BJ (cell line): Measurements from ENCODE around the gene H2BK1. TPM values are rescaled to one million over a fixed set of nuclear protein-coding genes. Genes with fewer than 3 reads are reported as not detected.

Source experiments
- CTCF ChIA-PET: fragments of 350-600 bp; formaldehyde crosslinking; extraction: SDS; loops from one replicate; lab custom pipeline; 2021; ENCODE audit warnings: antibody characterized with exemption, inconsistent platforms; lab: Yijun Ruan, JAX
- POLR2A ChIA-PET: fragments of 300-600 bp; sonication (Branson Sonifier 250); formaldehyde crosslinking; extraction: SDS; loops from one replicate; lab custom pipeline; 2021; ENCODE audit warnings: antibody characterized with exemption; lab: Charles Lee
- DNase-seq: peaks from one replicate; pipeline ENCODE4 v3.0.0-alpha.2; 2011; ENCODE audit warnings: low read depth
- H3K27me3 ChIP-seq: 2 replicates; pipeline ENCODE4 v1.6.0; 2011; ENCODE audit warnings: low read length; ENCODE audit not compliant: control insufficient read depth, insufficient read depth
- H3K36me3 ChIP-seq: 2 replicates; pipeline ENCODE4 v1.5.1; 2011; ENCODE audit warnings: low read length; ENCODE audit not compliant: control insufficient read depth, insufficient read depth
- H3K4me3 ChIP-seq: 2 replicates; pipeline ENCODE4 v1.5.1; 2011; ENCODE audit warnings: low read depth, mild to moderate bottlenecking, control low read depth, low read length
- polyA minus RNA-seq: library from RNA; depleted of rRNA, polyadenylated mRNA; stranded (reverse); fragments of >200 nt; gene quantifications from 2 replicates; pipeline ENCODE4 v1.2.3, GENCODE V29; 2011; rRNA and poly(A)+ RNA removed
- polyA plus RNA-seq: library from polyadenylated mRNA; depleted of rRNA; stranded (reverse); fragments of >200 nt; gene quantifications from 2 replicates; pipeline ENCODE4 v1.2.3, GENCODE V29; 2011; rRNA removed
- TF ChIP-seq, protein P1 (sequence below): IDR thresholded peaks from 2 replicates; pipeline ENCODE4 v1.5.1; 2011; ENCODE audit warnings: low read depth, mild to moderate bottlenecking, control low read depth, inconsistent platforms, low read length, moderate library complexity; ENCODE audit not compliant: insufficient read depth

The H2BK1 gene
- polyA plus RNA-seq (not detected in 2 replicates), polyA minus RNA-seq (not detected in 2 replicates)

DNA sequence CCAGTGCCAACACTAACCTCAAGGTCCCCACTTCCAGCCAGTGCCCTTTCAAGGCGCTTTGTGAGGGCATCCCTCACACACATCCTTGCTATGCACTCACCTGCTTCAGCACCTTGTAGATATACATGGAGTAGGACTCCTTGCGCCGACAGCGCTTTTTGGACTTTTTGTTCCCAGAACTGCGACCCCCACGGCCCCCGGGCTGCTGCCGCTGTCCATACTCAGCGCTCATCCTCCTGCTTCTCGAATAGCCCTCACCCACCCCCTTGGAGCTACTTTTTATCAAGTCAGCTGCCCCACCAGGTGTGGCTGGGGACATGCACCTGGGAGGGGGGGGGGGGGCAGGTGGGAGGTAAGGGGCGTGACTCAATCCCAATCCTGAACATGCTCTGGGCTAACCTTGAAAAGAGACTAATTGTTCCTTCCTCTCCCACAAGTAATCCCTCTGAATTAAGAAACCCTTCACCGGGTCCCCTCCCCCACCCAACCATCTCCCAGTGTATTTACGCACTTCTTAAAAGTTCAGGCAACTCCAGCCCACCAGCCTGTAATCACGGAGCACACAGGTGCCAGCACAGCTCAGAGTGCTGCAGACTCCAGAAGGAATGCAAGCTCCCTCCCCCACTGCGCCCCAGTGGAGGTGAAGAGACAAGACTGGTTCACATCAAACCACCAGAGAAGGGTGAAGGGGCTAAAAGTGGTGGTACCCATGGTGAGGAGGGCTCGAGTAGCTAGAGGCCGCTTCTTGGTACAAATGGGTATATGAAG, at the start of gene H2BK1:
TSS of gene H2BK1 (minus strand) at position 402 of the 768 bp plus-strand sequence. CDS start at position 232, 170 bp downstream.
- TF ChIP-seq, protein P1, sequence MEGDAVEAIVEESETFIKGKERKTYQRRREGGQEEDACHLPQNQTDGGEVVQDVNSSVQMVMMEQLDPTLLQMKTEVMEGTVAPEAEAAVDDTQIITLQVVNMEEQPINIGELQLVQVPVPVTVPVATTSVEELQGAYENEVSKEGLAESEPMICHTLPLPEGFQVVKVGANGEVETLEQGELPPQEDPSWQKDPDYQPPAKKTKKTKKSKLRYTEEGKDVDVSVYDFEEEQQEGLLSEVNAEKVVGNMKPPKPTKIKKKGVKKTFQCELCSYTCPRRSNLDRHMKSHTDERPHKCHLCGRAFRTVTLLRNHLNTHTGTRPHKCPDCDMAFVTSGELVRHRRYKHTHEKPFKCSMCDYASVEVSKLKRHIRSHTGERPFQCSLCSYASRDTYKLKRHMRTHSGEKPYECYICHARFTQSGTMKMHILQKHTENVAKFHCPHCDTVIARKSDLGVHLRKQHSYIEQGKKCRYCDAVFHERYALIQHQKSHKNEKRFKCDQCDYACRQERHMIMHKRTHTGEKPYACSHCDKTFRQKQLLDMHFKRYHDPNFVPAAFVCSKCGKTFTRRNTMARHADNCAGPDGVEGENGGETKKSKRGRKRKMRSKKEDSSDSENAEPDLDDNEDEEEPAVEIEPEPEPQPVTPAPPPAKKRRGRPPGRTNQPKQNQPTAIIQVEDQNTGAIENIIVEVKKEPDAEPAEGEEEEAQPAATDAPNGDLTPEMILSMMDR: no peak
- POLR2A ChIA-PET: no interaction called here
- no peak for DNase-seq
- Histone ChIP-seq H3K27me3 (peaks cover 2% of the 10 kb centered on the region; the same call in 1 of the 2 replicates), H3K4me3 (no peak within 1 kb of the TSS), H3K36me3 (peaks cover 7% of the 10 kb centered on the region)
- CTCF ChIA-PET: interaction anchor here (0.7 kb wide), 1 partner anchor 12 kb away, joined by 3 read pairs; no protein-coding TSS in a partner anchor

DNA sequence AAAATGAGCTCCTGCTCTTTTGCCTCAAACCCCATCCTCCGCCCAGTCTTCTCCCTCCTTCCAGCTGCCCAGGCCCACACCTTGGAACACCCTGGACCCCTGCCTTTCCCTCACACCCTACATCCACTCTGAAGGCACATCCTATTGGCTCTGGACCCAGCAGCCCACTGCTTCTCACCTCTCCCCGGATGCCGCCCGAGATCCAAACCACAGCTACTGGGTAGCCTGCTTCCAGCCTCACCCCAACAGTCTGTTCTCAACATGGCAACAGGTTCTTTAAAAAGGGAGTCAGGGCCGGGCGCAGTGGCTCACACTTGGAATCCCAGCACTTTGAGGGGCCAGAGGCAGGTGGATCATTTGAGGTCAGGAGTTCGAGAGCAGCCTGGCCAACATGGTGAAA, 47.7 kb upstream of the H2BK1 start:
- Histone ChIP-seq H3K4me3 (no peak overlapping the region), H3K36me3 (no peaks in the 10 kb centered on the region), H3K27me3 (peaks cover 25% of the 10 kb centered on the region)
- no peak for DNase-seq
- TF ChIP-seq, protein P1: no peak
- ChIA-PET CTCF (interaction anchor here (0.6 kb wide), 1 partner anchor 175 kb away, joined by 3 read pairs; no protein-coding TSS in a partner anchor), POLR2A (no interaction called here)

DNA sequence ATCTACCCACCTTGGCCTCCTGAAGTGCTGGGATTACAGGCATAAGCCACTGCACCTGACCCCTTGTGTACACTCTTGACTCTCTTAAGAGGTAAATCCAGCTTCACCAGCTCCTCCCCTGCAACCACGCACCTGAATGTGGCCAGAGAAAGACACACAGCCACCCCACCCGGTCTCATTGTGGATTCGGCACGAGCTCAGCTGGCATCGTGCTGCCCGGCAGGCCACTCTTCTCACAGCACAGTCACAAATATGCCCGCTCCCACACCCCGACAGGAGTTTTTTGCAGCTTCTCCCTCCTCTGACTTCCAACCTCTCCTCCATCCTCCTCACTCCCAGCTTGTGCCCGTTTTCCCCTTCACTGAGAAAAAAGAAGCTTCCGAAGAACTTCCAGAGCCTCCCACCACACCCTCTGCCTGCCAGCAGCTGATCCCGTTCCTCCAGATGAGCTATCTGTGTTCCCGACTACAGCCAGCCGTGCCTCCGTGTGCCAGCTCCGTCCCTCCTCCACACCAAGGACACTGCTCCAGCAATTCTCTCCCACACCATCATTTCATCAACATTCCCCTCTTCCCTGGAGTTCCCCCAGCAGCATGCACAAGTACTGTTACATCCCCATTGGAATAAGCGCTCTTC, 46.2 kb upstream of the H2BK1 start:
- no peaks in the 10 kb centered on the region for H3K36me3 ChIP-seq
- no peak overlapping the region for H3K4me3 ChIP-seq
- TF ChIP-seq, protein P1: no peak
- CTCF ChIA-PET: interaction anchor here (1.4 kb wide), 1 partner anchor 11 kb away, joined by 6 read pairs; no protein-coding TSS in a partner anchor
- DNase-seq: no peak
- H3K27me3 ChIP-seq: peaks cover 19% of the 10 kb centered on the region
- POLR2A ChIA-PET: no interaction called here

DNA sequence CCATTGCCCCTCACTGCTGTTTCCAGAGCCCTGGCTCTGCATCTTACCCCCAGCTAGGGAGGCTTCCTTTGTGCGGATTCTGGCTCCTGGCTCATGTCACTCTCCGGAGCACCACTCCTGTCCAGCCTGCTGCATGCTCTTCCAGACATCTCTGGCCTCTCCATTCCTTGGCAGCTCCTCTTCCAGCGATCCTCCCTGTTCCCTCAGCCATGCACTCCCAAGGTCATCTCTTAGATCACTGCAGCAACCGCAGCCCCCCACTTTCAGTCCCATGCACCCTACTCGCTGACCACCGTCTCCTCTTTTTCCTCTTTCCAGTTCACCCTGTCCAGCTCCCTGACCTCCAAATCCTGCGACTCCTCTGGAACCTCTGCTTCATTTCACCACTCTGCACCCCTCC, 45.1 kb upstream of the H2BK1 start:
- CTCF ChIA-PET: interaction anchor here (0.7 to 1.4 kb wide), 3 partner anchors 11 to 60 kb away, joined by 3 to 6 read pairs (median 3); no protein-coding TSS in a partner anchor
- no peak for DNase-seq
- TF ChIP-seq, protein P1: no peak
- Histone ChIP-seq H3K27me3 (peaks cover 11% of the 10 kb centered on the region), H3K36me3 (no peaks in the 10 kb centered on the region), H3K4me3 (no peak overlapping the region)
- POLR2A ChIA-PET: no interaction called here

DNA sequence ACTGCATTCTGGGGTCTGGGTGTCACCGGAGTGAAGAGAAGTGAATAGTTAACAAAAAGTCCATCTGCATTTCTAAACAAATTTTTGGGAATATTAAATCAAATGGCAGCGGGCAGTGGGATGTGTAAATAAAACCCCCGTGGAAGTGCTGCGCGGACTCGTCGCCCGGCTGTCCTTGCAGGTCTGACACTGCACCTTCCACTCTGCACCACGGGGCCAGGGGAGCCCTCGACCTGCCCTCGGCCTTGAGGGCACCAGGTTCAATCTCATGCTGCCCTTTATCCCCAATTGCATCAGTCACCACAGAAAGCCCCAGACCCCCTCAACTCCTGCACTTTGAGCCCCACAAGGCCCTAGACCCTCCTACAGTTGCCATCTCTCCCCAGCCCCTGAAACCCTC, 44.6 kb upstream of the H2BK1 start:
- TF ChIP-seq, protein P1: no peak
- CTCF ChIA-PET: interaction anchor here (1.0 to 1.2 kb wide), 2 partner anchors 10 to 18 kb away, joined by 3 read pairs; no protein-coding TSS in a partner anchor
- no peak overlapping the region for H3K4me3 ChIP-seq
- POLR2A ChIA-PET: no interaction called here
- no peaks in the 10 kb centered on the region for H3K36me3 ChIP-seq
- DNase-seq: no peak
- peaks cover 11% of the 10 kb centered on the region for H3K27me3 ChIP-seq
